Measurements from ENCODE around the gene NLRP1.
A peak's percentile ranks its signal among the peaks of the same experiment; 100 is the strongest.

NLRP1 gene

GRCh38 chr17:5562661-5563360 lies 21.5 kb downstream of the NLRP1 start:
- Histone ChIP-seq H3K4me1 (ENCODE audit: insufficient read depth, low read length) (no peaks in the 10 kb centered on the region), H3K27ac (ENCODE audit: low read length) (no peak overlapping the region), H3K27me3 (ENCODE audit: insufficient read depth, low read length, poor library complexity) (no peaks in the 10 kb centered on the region), H4K20me1 (ENCODE audit: insufficient read depth, low read length) (0 out of 2 replicates have a peak, but pooled peaks cover 3% of the 10 kb centered on the region), H3K36me3 (ENCODE audit: insufficient read depth, low read length) (peaks cover 15% of the 10 kb centered on the region), H3K9ac (ENCODE audit: low read depth, low read length) (no peak overlapping the region), H2AFZ (ENCODE audit: low read depth, low read length) (no peak overlapping the region), H3K4me3 (ENCODE audit: low read depth in 1 of 2, low read length in 2 of 2) (no peak overlapping the region), H3K9me3 (ENCODE audit: insufficient read depth, low read length, severe bottlenecking) (no peaks in the 10 kb centered on the region), H3K4me2 (ENCODE audit: insufficient read depth, low read length) (no peak overlapping the region), H3K79me2 (ENCODE audit: insufficient read depth, low read length) (no peaks in the 10 kb centered on the region)
- TF ChIP-seq CTCF (IDR thresholded peaks at IDR 0.05; ENCODE audit: borderline replicate concordance, extremely low read depth, low read length, poor library complexity, severe bottlenecking) (no peak), EZH2 (IDR thresholded peaks at IDR 0.05; ENCODE audit: borderline replicate concordance, low read depth, low read length, severe bottlenecking) (no peak)
- no peak for DNase-seq
- ATAC-seq (ENCODE audit: insufficient read depth, low read depth) = peak; percentile 60

GRCh38 chr17:5561736-5562571 lies 22.4 kb downstream of the NLRP1 start:
- Histone ChIP-seq H3K4me2 (ENCODE audit: insufficient read depth, low read length) (no peak overlapping the region), H3K9me3 (ENCODE audit: insufficient read depth, low read length, severe bottlenecking) (no peaks in the 10 kb centered on the region), H4K20me1 (ENCODE audit: insufficient read depth, low read length) (0 out of 2 replicates have a peak, but pooled peaks cover 3% of the 10 kb centered on the region), H3K4me3 (ENCODE audit: low read depth in 1 of 2, low read length in 2 of 2) (no peak overlapping the region), H3K27me3 (ENCODE audit: insufficient read depth, low read length, poor library complexity) (no peaks in the 10 kb centered on the region), H3K79me2 (ENCODE audit: insufficient read depth, low read length) (no peaks in the 10 kb centered on the region), H3K27ac (ENCODE audit: low read length) (no peak overlapping the region), H2AFZ (ENCODE audit: low read depth, low read length) (no peak overlapping the region), H3K4me1 (ENCODE audit: insufficient read depth, low read length) (no peaks in the 10 kb centered on the region), H3K36me3 (ENCODE audit: insufficient read depth, low read length) (peaks cover 15% of the 10 kb centered on the region), H3K9ac (ENCODE audit: low read depth, low read length) (no peak overlapping the region)
- ATAC-seq (ENCODE audit: insufficient read depth, low read depth) = no peak
- TF ChIP-seq CTCF (IDR thresholded peaks at IDR 0.05; ENCODE audit: borderline replicate concordance, extremely low read depth, low read length, poor library complexity, severe bottlenecking) = no peak
- DNase-seq = no peak

- Histone ChIP-seq H3K79me2 (ENCODE audit: insufficient read depth, low read length) (no peaks in the 10 kb centered on the region), H3K4me2 (ENCODE audit: insufficient read depth, low read length) (no peak overlapping the region), H3K4me3 (ENCODE audit: low read depth in 1 of 2, low read length in 2 of 2) (no peak overlapping the region), H3K36me3 (ENCODE audit: insufficient read depth, low read length) (peaks cover 15% of the 10 kb centered on the region), H3K9me3 (ENCODE audit: insufficient read depth, low read length, severe bottlenecking) (no peaks in the 10 kb centered on the region), H3K9ac (ENCODE audit: low read depth, low read length) (no peak overlapping the region), H3K4me1 (ENCODE audit: insufficient read depth, low read length) (no peaks in the 10 kb centered on the region), H2AFZ (ENCODE audit: low read depth, low read length) (no peak overlapping the region), H3K27ac (ENCODE audit: low read length) (no peak overlapping the region), H3K27me3 (ENCODE audit: insufficient read depth, low read length, poor library complexity) (no peaks in the 10 kb centered on the region), H4K20me1 (ENCODE audit: insufficient read depth, low read length) (0 out of 2 replicates have a peak, but pooled peaks cover 3% of the 10 kb centered on the region)
- ATAC-seq (ENCODE audit: insufficient read depth, low read depth) = no peak
- TF ChIP-seq CTCF (IDR thresholded peaks at IDR 0.05; ENCODE audit: borderline replicate concordance, extremely low read depth, low read length, poor library complexity, severe bottlenecking) = no peak
- TF ChIP-seq EZH2 (IDR thresholded peaks at IDR 0.05; ENCODE audit: borderline replicate concordance, low read depth, low read length, severe bottlenecking) = no peak
- no peak for DNase-seq
These were observed 23.8 kb downstream of the NLRP1 start for GRCh38 chr17:5560361-5560988.

Measured in DND-41 (cell line).